Neural crest cell (in vitro differentiated cells): ENCODE data around the gene GALNTL6. TPM values are rescaled to one million over a fixed set of nuclear protein-coding genes. Genes with fewer than 3 reads are reported as not detected.
"Not testable (repeated sequence)": the region's sequence is repeated elsewhere in the genome, so short reads cannot be mapped to it uniquely, and the experiment has no call there.

Experiments
- DNase-seq: peaks from one replicate; pipeline ENCODE4 v3.0.0; 2021; ENCODE audit warnings: low read depth, mixed read lengths, low spot score
- H3K27ac Mint-ChIP-seq: one replicate; pipeline ENCODE4 v1.8.0; 2021; ENCODE audit warnings: mild to moderate bottlenecking, mixed read lengths; ENCODE audit not compliant: unreplicated experiment
- H3K27me3 Mint-ChIP-seq: 2 replicates; pipeline ENCODE4 v1.8.0; 2021; ENCODE audit warnings: low read depth, mild to moderate bottlenecking, mixed read lengths
- H3K36me3 Mint-ChIP-seq: 2 replicates; pipeline ENCODE4 v1.8.0; 2021; ENCODE audit warnings: low read depth, mild to moderate bottlenecking, mixed read lengths
- H3K4me1 Mint-ChIP-seq: 2 replicates; pipeline ENCODE4 v1.8.0; 2021; ENCODE audit warnings: mixed read lengths
- H3K4me3 Mint-ChIP-seq: one replicate; pipeline ENCODE4 v1.8.0; 2021; ENCODE audit warnings: mild to moderate bottlenecking, mixed read lengths
- H3K9me3 Mint-ChIP-seq: 2 replicates; pipeline ENCODE4 v1.8.0; 2021; ENCODE audit warnings: mixed read lengths
- CTCF ChIP-seq: fragments of 200-600 bp; sonication (generic); conservative IDR thresholded peaks from 2 replicates; pipeline ENCODE4 v1.5.0; 2021; ENCODE audit warnings: antibody characterized with exemption, mild to moderate bottlenecking
- total RNA-seq: library from RNA; stranded (reverse); gene quantifications from 2 replicates; pipeline ENCODE4 v1.2.1, GENCODE V29; 2021

GALNTL6 gene
- total RNA-seq, 1 donor from 2014 or later: 0.07 TPM

GRCh38 chr4:172951679-172952451 lies 1138.7 kb downstream of the GALNTL6 start:
- Mint-ChIP-seq H3K4me1 (peaks cover under 1% of the 10 kb centered on the region), H3K27me3 (no peaks in the 10 kb centered on the region), H3K9me3 (no peaks in the 10 kb centered on the region), H3K36me3 (no peaks in the 10 kb centered on the region), H3K4me3 (no peak overlapping the region), H3K27ac (no peak overlapping the region)
- no peak for TF ChIP-seq CTCF
- DNase-seq: no peak

- no peaks in the 10 kb centered on the region for H3K9me3 Mint-ChIP-seq
- H3K27me3 Mint-ChIP-seq: no peaks in the 10 kb centered on the region
- no peaks in the 10 kb centered on the region for H3K4me1 Mint-ChIP-seq
- no peak overlapping the region for H3K4me3 Mint-ChIP-seq
- no peak overlapping the region for H3K27ac Mint-ChIP-seq
- no peaks in the 10 kb centered on the region for H3K36me3 Mint-ChIP-seq
- no peak for TF ChIP-seq CTCF
- DNase-seq: no peak
Measured at GRCh38 chr4:172953896-172954568, 1140.8 kb downstream of the GALNTL6 start.

GRCh38 chr4:172956340-172956739 lies 1143.1 kb downstream of the GALNTL6 start:
- H3K4me1 Mint-ChIP-seq, H3K27ac Mint-ChIP-seq, H3K9me3 Mint-ChIP-seq, DNase-seq, H3K4me3 Mint-ChIP-seq, H3K36me3 Mint-ChIP-seq, H3K27me3 Mint-ChIP-seq: not testable (repeated sequence)

- H3K4me1 Mint-ChIP-seq: no peaks in the 10 kb centered on the region
- no peak overlapping the region for H3K27ac Mint-ChIP-seq
- H3K36me3 Mint-ChIP-seq: no peaks in the 10 kb centered on the region
- H3K27me3 Mint-ChIP-seq: no peaks in the 10 kb centered on the region
- H3K4me3 Mint-ChIP-seq: no peak overlapping the region
- TF ChIP-seq CTCF: no peak
- DNase-seq: no peak
- no peaks in the 10 kb centered on the region for H3K9me3 Mint-ChIP-seq
Measured at GRCh38 chr4:172957216-172957615, 1144.0 kb downstream of the GALNTL6 start.

GRCh38 chr4:172962564-172963353 lies 1149.6 kb downstream of the GALNTL6 start:
- Mint-ChIP-seq H3K36me3 (no peaks in the 10 kb centered on the region), H3K27me3 (no peaks in the 10 kb centered on the region), H3K4me3 (no peak overlapping the region), H3K9me3 (peaks cover 2% of the 10 kb centered on the region), H3K4me1 (no peaks in the 10 kb centered on the region), H3K27ac (no peak overlapping the region)
- no peak for DNase-seq
- TF ChIP-seq CTCF: no peak
